Fibroblast of lung (primary cell): ENCODE results near the gene SYNE1. TPM values are rescaled to one million over a fixed set of nuclear protein-coding genes. Genes with fewer than 3 reads are reported as not detected.

ENCODE experiments used
- DNase-seq, 2 donors: peaks; one replicate each; pipeline versions ENCODE4 v3.0.0 to v3.0.0-alpha.2; 2010; ENCODE audit warnings: low read depth in 2 of 2
- H2AFZ ChIP-seq: 2 replicates; pipeline ENCODE4 v1.5.1; 2012; ENCODE audit warnings: low read length, control low read depth, inconsistent platforms
- H3K27ac ChIP-seq: 2 replicates; pipeline ENCODE4 v1.5.1; 2011; ENCODE audit warnings: low read length, control low read depth; ENCODE audit not compliant: insufficient read depth
- H3K27me3 ChIP-seq: 2 replicates; pipeline ENCODE4 v1.5.1; 2011; ENCODE audit warnings: mild to moderate bottlenecking, low read length; ENCODE audit not compliant: control insufficient read depth, insufficient read depth
- H3K36me3 ChIP-seq: 2 replicates; pipeline ENCODE4 v1.5.1; 2011; ENCODE audit warnings: low read length; ENCODE audit not compliant: control insufficient read depth, insufficient read depth
- H3K4me1 ChIP-seq: 2 replicates; pipeline ENCODE4 v1.5.1; 2011; ENCODE audit warnings: low read length; ENCODE audit not compliant: control insufficient read depth, insufficient read depth; ENCODE audit errors: extremely low read depth
- H3K4me2 ChIP-seq: 2 replicates; pipeline ENCODE4 v1.5.1; 2011; ENCODE audit warnings: low read length, control low read depth; ENCODE audit not compliant: insufficient read depth; ENCODE audit errors: extremely low read depth
- H3K4me3 ChIP-seq, 4 experiments: fragments of 200-600 bp in 1 of 4; sonication (generic) in 1 of 4; replicated peaks in 1 of 4; 2 replicates each; pipeline ENCODE4 v1.5.1; 2011 to 2016; ENCODE audit warnings: low read length in 4 of 4, low read depth in 3 of 4, mild to moderate bottlenecking in 3 of 4, control low read depth in 2 of 4, inconsistent platforms in 1 of 4, mixed read lengths in 1 of 4; ENCODE audit not compliant: insufficient read depth in 1 of 4; ENCODE audit errors: control extremely low read depth in 1 of 4
- H3K79me2 ChIP-seq: 2 replicates; pipeline ENCODE4 v1.5.1; 2012; ENCODE audit warnings: mild to moderate bottlenecking, low read length, inconsistent platforms; ENCODE audit not compliant: control insufficient read depth, insufficient read depth
- H3K9ac ChIP-seq: 2 replicates; pipeline ENCODE4 v1.5.1; 2011; ENCODE audit warnings: mild to moderate bottlenecking, low read length, control low read depth; ENCODE audit not compliant: insufficient read depth
- H3K9me3 ChIP-seq: 2 replicates; pipeline ENCODE4 v1.5.1; 2012; ENCODE audit warnings: low read depth, low read length; ENCODE audit not compliant: control insufficient read depth, insufficient read depth
- H4K20me1 ChIP-seq: 2 replicates; pipeline ENCODE4 v1.5.1; 2011; ENCODE audit warnings: low read length; ENCODE audit not compliant: control insufficient read depth, insufficient read depth; ENCODE audit errors: extremely low read depth
- CTCF ChIP-seq, 2 donors: IDR thresholded peaks in 1 of 2; conservative IDR thresholded peaks in 1 of 2; 1 replicate in 1 of 2; 2 replicates in 1 of 2; pipeline ENCODE4 v1.5.1; 2011 to 2012; ENCODE audit warnings: low read length in 2 of 2, control low read depth in 1 of 2, inconsistent platforms in 1 of 2, low read depth in 1 of 2, mild to moderate bottlenecking in 1 of 2
- EZH2 ChIP-seq: IDR thresholded peaks from 2 replicates; pipeline ENCODE4 v1.5.1; 2012; ENCODE audit warnings: low read length, control low read depth, mild to moderate bottlenecking; ENCODE audit errors: missing control alignments
- polyA plus RNA-seq, 2 donors: library from polyadenylated mRNA; depleted of rRNA in 1 of 2; stranded (reverse) in 1 of 2; unstranded in 1 of 2; fragments of >200 nt; gene quantifications; 2 replicates each; pipeline ENCODE4 v1.2.1, GENCODE V29; 2011 to 2012; ENCODE audit warnings: missing spikeins in 1 of 2
- total RNA-seq: library from RNA; depleted of rRNA; stranded (reverse); fragments of >200 nt; gene quantifications from 2 replicates; pipeline ENCODE4 v1.2.1, GENCODE V29; 2014

The SYNE1 gene
- total and polyA plus RNA-seq, 2 donors (not counting 1 experiment from before 2014, with no cell fraction given): 21.7 to 219 TPM

GRCh38 chr6:152386131-152386530, 251.0 kb downstream of the SYNE1 start:
- no peak for TF ChIP-seq CTCF (conservative IDR thresholded peaks at IDR 0.05 in 1 of 2, IDR thresholded peaks at IDR 0.05 in 1 of 2; ENCODE audit: low read depth in 1 of 2, low read length in 2 of 2)
- no peak for TF ChIP-seq EZH2
- no peaks in the 10 kb centered on the region for H3K4me1 ChIP-seq
- H3K27me3 ChIP-seq: no peaks in the 10 kb centered on the region
- no peak overlapping the region for H2AFZ ChIP-seq
- peak in 1 of 2 donors; percentile 23 for DNase-seq
- H4K20me1 ChIP-seq: no peaks in the 10 kb centered on the region
- H3K79me2 ChIP-seq: no peaks in the 10 kb centered on the region
- no peaks in the 10 kb centered on the region for H3K36me3 ChIP-seq
- H3K4me3 ChIP-seq: no peak overlapping the region
- H3K4me2 ChIP-seq: no peak overlapping the region
- H3K9me3 ChIP-seq: no peaks in the 10 kb centered on the region
- H3K9ac ChIP-seq: no peak overlapping the region
- H3K27ac ChIP-seq: no peak overlapping the region

- Histone ChIP-seq H3K36me3 (no peaks in the 10 kb centered on the region), H3K4me1 (peaks cover 9% of the 10 kb centered on the region), H3K9ac (peak overlapping the region; percentile 89), H3K79me2 (peaks cover 21% of the 10 kb centered on the region), H4K20me1 (no peaks in the 10 kb centered on the region), H3K27ac (peak overlapping the region; percentile 100), H3K27me3 (no peaks in the 10 kb centered on the region), H3K4me3 (peak overlapping the region; percentile 76 to 94 (median 78)), H3K4me2 (peak overlapping the region; percentile 99), H2AFZ (peak overlapping the region; percentile 54), H3K9me3 (no peaks in the 10 kb centered on the region)
- no peak for TF ChIP-seq CTCF (conservative IDR thresholded peaks at IDR 0.05 in 1 of 2, IDR thresholded peaks at IDR 0.05 in 1 of 2; ENCODE audit: low read depth in 1 of 2, low read length in 2 of 2)
- no peak for TF ChIP-seq EZH2
- peak; percentile 97 to 98 for DNase-seq
These were observed 255.9 kb downstream of the SYNE1 start for GRCh38 chr6:152380993-152381898.

- H4K20me1 ChIP-seq: no peaks in the 10 kb centered on the region
- peak overlapping the region; percentile 99 for H3K4me2 ChIP-seq
- H3K9me3 ChIP-seq: no peaks in the 10 kb centered on the region
- peaks cover 9% of the 10 kb centered on the region for H3K4me1 ChIP-seq
- H3K9ac ChIP-seq: peak overlapping the region; percentile 89
- peak; percentile 86 to 97 for DNase-seq
- no peaks in the 10 kb centered on the region for H3K27me3 ChIP-seq
- peaks cover 1% of the 10 kb centered on the region for H3K36me3 ChIP-seq
- peak overlapping the region; percentile 76 to 94 (median 78) for H3K4me3 ChIP-seq
- H2AFZ ChIP-seq: no peak overlapping the region
- TF ChIP-seq EZH2 (no peak), CTCF (conservative IDR thresholded peaks at IDR 0.05 in 1 of 2, IDR thresholded peaks at IDR 0.05 in 1 of 2; ENCODE audit: low read depth in 1 of 2, low read length in 2 of 2) (no peak)
- H3K79me2 ChIP-seq: peaks cover 21% of the 10 kb centered on the region
- H3K27ac ChIP-seq: peak overlapping the region; percentile 100
These were observed 256.8 kb downstream of the SYNE1 start for GRCh38 chr6:152380351-152380767.
